IMR-90 (cell line): ENCODE data around the gene MARCHF3. TPM values are rescaled to one million over a fixed set of nuclear protein-coding genes. Genes with fewer than 3 reads are reported as not detected.
A peak's percentile ranks its signal among the peaks of the same experiment; 100 is the strongest.

Experiments
- ATAC-seq: fragments of 200-7000 bp; cut with Tn5 transposase; 2 replicates; pipeline ENCODE4 v1.9.1; 2020; ENCODE audit warnings: low read depth, mild to moderate bottlenecking, moderate library complexity
- BruUV-seq: library from RNA; stranded (reverse); fragments of 400-500 nt; replicated peaks from 2 replicates; lab custom pipeline; 2021; lab: Mats Ljungman, UMichigan
- CTCF ChIA-PET: fragments of 300-600 bp; formaldehyde crosslinking; extraction: SDS; loops from one replicate; lab custom pipeline; 2021; ENCODE audit warnings: antibody characterized with exemption; lab: Yijun Ruan, JAX
- POLR2A ChIA-PET: fragments of 300-600 bp; sonication (Branson Sonifier 250); formaldehyde crosslinking; loops from one replicate; lab custom pipeline; 2022; ENCODE audit warnings: antibody characterized with exemption; ENCODE audit not compliant: unreplicated experiment; lab: Charles Lee
- DNase-seq: peaks from one replicate; pipeline ENCODE4 v3.0.0; 2013
- H2AFZ ChIP-seq: replicated peaks from 2 replicates; pipeline ENCODE3; 2013; ENCODE audit warnings: low read length, mild to moderate bottlenecking; ENCODE audit not compliant: poor library complexity
- H2AK5ac ChIP-seq: 2 replicates; pipeline ENCODE4 v1.6.1; 2013; ENCODE audit warnings: low read depth, low read length, inconsistent platforms
- H2AK9ac ChIP-seq: replicated peaks from 2 replicates; pipeline ENCODE3; 2013; ENCODE audit warnings: mild to moderate bottlenecking, low read depth, low read length, moderate library complexity; ENCODE audit not compliant: poor library complexity
- H2BK120ac ChIP-seq: 2 replicates; pipeline ENCODE4 v1.6.1; 2013; ENCODE audit warnings: low read depth, low read length, inconsistent platforms
- H2BK15ac ChIP-seq: 3 replicates; pipeline ENCODE4 v1.6.1; 2013; ENCODE audit warnings: low read depth, low read length, inconsistent platforms
- H2BK20ac ChIP-seq: 2 replicates; pipeline ENCODE4 v1.6.1; 2013; ENCODE audit warnings: low read depth, mild to moderate bottlenecking, inconsistent platforms, low read length, moderate library complexity
- H2BK5ac ChIP-seq: 2 replicates; pipeline ENCODE4 v1.6.1; 2013; ENCODE audit warnings: mild to moderate bottlenecking, low read depth, low read length, inconsistent platforms; ENCODE audit not compliant: poor library complexity, severe bottlenecking
- H3K14ac ChIP-seq: replicated peaks from 2 replicates; pipeline ENCODE4 v1.6.1; 2013; ENCODE audit warnings: low read depth, low read length, inconsistent platforms
- H3K18ac ChIP-seq: 2 replicates; pipeline ENCODE4 v1.6.1; 2013; ENCODE audit warnings: low read depth, low read length, control low read depth
- H3K23ac ChIP-seq: 2 replicates; pipeline ENCODE4 v1.6.1; 2013; ENCODE audit warnings: low read depth, low read length, inconsistent platforms
- H3K27ac ChIP-seq: 2 replicates; pipeline ENCODE4 v1.5.1; 2013; ENCODE audit warnings: mild to moderate bottlenecking, control low read depth, low read length; ENCODE audit not compliant: insufficient read depth
- H3K27me3 ChIP-seq: 2 replicates; pipeline ENCODE4 v1.6.1; 2013; ENCODE audit warnings: low read length; ENCODE audit not compliant: control insufficient read depth, insufficient read depth
- H3K36me3 ChIP-seq: 2 replicates; pipeline ENCODE4 v1.6.1; 2013; ENCODE audit warnings: low read length, mixed read lengths; ENCODE audit not compliant: control insufficient read depth, insufficient read depth
- H3K4ac ChIP-seq: 2 replicates; pipeline ENCODE4 v1.6.1; 2013; ENCODE audit warnings: low read depth, low read length, inconsistent platforms
- H3K4me1 ChIP-seq: 2 replicates; pipeline ENCODE4 v1.6.1; 2013; ENCODE audit warnings: low read length, mixed read lengths; ENCODE audit not compliant: control insufficient read depth, insufficient read depth
- H3K4me2 ChIP-seq: 2 replicates; pipeline ENCODE4 v1.6.1; 2013; ENCODE audit warnings: low read depth, mild to moderate bottlenecking, control low read depth, low read length, moderate library complexity
- H3K4me3 ChIP-seq: 2 replicates; pipeline ENCODE4 v1.5.1; 2013; ENCODE audit warnings: low read depth, mild to moderate bottlenecking, control low read depth, low read length, moderate library complexity; ENCODE audit not compliant: insufficient read depth
- H3K56ac ChIP-seq: 2 replicates; pipeline ENCODE4 v1.6.1; 2013; ENCODE audit warnings: low read length, inconsistent platforms; ENCODE audit not compliant: insufficient read depth; ENCODE audit errors: extremely low read depth
- H3K79me1 ChIP-seq, 2 experiments: 2 replicates each; pipeline ENCODE4 v1.6.1; 2013; ENCODE audit warnings: low read length in 2 of 2, inconsistent platforms in 1 of 2, low read depth in 1 of 2
- H3K9ac ChIP-seq: 2 replicates; pipeline ENCODE4 v1.6.1; 2013; ENCODE audit warnings: low read depth, low read length, control low read depth
- H3K9me1 ChIP-seq: 2 replicates; pipeline ENCODE4 v1.6.1; 2013; ENCODE audit warnings: low read length, inconsistent platforms; ENCODE audit not compliant: insufficient read depth
- H3K9me3 ChIP-seq: 2 replicates; pipeline ENCODE4 v1.6.1; 2013; ENCODE audit warnings: low read length; ENCODE audit not compliant: control insufficient read depth, insufficient read depth
- H4K20me1 ChIP-seq: 2 replicates; pipeline ENCODE4 v1.6.1; 2013; ENCODE audit warnings: low read length, inconsistent platforms; ENCODE audit not compliant: insufficient read depth
- H4K5ac ChIP-seq: 2 replicates; pipeline ENCODE4 v1.6.1; 2013; ENCODE audit warnings: mild to moderate bottlenecking, low read depth, low read length, control low read depth
- H4K8ac ChIP-seq, 2 experiments: 2 replicates each; pipeline ENCODE4 v1.6.1; 2013; ENCODE audit warnings: low read depth in 2 of 2, low read length in 2 of 2, control low read depth in 1 of 2, inconsistent platforms in 1 of 2
- H4K91ac ChIP-seq: 2 replicates; pipeline ENCODE4 v1.6.1; 2013; ENCODE audit warnings: low read depth, low read length, inconsistent platforms; ENCODE audit not compliant: insufficient read depth
- BHLHE40 ChIP-seq: fragments of 150-350 bp; IDR thresholded peaks from 2 replicates; pipeline ENCODE4 v1.6.1; 2016; ENCODE audit warnings: mild to moderate bottlenecking, low read depth, low read length
- CEBPB ChIP-seq: IDR thresholded peaks from 2 replicates; pipeline ENCODE4 v1.6.1; 2012; ENCODE audit warnings: low read depth, low read length, improper control_type of control experiment
- CHD1 ChIP-seq: IDR thresholded peaks from 2 replicates; pipeline ENCODE4 v1.6.1; 2012; ENCODE audit warnings: low read depth, low read length, improper control_type of control experiment
- CTCF ChIP-seq: conservative IDR thresholded peaks from 2 replicates; pipeline ENCODE4 v1.5.1; 2012; ENCODE audit warnings: mild to moderate bottlenecking, low read depth, low read length, improper control_type of control experiment
- ELK1 ChIP-seq: fragments of 150-350 bp; IDR thresholded peaks from 2 replicates; pipeline ENCODE4 v1.6.1; 2016; ENCODE audit warnings: low read depth, mild to moderate bottlenecking, low read length, moderate library complexity, borderline replicate concordance
- FOS ChIP-seq: fragments of 150-350 bp; IDR thresholded peaks from 2 replicates; pipeline ENCODE4 v1.6.1; 2016; ENCODE audit warnings: low read depth, low read length
- MAFK ChIP-seq: IDR thresholded peaks from 2 replicates; pipeline ENCODE4 v1.6.1; 2012; ENCODE audit warnings: low read depth, low read length, improper control_type of control experiment
- MAZ ChIP-seq: IDR thresholded peaks from 2 replicates; pipeline ENCODE4 v1.6.1; 2012; ENCODE audit warnings: low read depth, mild to moderate bottlenecking, low read length, improper control_type of control experiment, moderate library complexity, borderline replicate concordance
- MXI1 ChIP-seq: IDR thresholded peaks from 2 replicates; pipeline ENCODE4 v1.6.1; 2012; ENCODE audit warnings: low read depth, mild to moderate bottlenecking, low read length, moderate library complexity, borderline replicate concordance
- NFE2L2 ChIP-seq: fragments of 150-350 bp; IDR thresholded peaks from 2 replicates; pipeline ENCODE4 v1.6.1; 2016; ENCODE audit warnings: low read depth, mild to moderate bottlenecking, low read length
- POLR2A ChIP-seq: IDR thresholded peaks from 2 replicates; pipeline ENCODE4 v1.6.1; 2012; ENCODE audit warnings: mild to moderate bottlenecking, low read depth, low read length
- RAD21 ChIP-seq: IDR thresholded peaks from 2 replicates; pipeline ENCODE4 v1.6.1; 2012; ENCODE audit warnings: low read length, improper control_type of control experiment
- RFX5 ChIP-seq: IDR thresholded peaks from 2 replicates; pipeline ENCODE4 v1.8.0; 2012; ENCODE audit warnings: low read depth, mild to moderate bottlenecking, low read length, moderate library complexity
- SMC3 ChIP-seq: fragments of 150-350 bp; IDR thresholded peaks from 2 replicates; pipeline ENCODE4 v1.6.1; 2016; ENCODE audit warnings: low read depth, mild to moderate bottlenecking, antibody characterized with exemption, low read length, moderate library complexity
- USF2 ChIP-seq: fragments of 150-350 bp; IDR thresholded peaks from 2 replicates; pipeline ENCODE4 v1.6.1; 2017; ENCODE audit warnings: mild to moderate bottlenecking, antibody characterized with exemption, low read length, low read depth
- WGBS, 2 experiments: methylation state at CpG; one replicate each; pipeline versions ENCODE4 v1.1.5 to v1.1.7; 2013; ENCODE audit warnings: missing lambda C conversion rate in 2 of 2; ENCODE audit not compliant: insufficient read length in 1 of 2; ENCODE audit errors: extremely low coverage in 2 of 2; 5-methylcytosine and 5-hydroxymethylcytosine counted together
- dilution Hi-C: fragments of 300-500 bp; cut with HindIII; formaldehyde crosslinking; loops from one replicate; pipeline ENCODE4 v1.14.3; 2018; ENCODE audit warnings: low sequenced_read_pairs; ENCODE audit not compliant: unreplicated experiment
- in situ Hi-C: fragments of 300-500 bp; cut with MboI; formaldehyde crosslinking; loops from 3 replicates; pipeline ENCODE4 v1.14.3; 2019; ENCODE audit warnings: low sequenced_read_pairs, inconsistent platforms, mixed read lengths
- intact Hi-C: fragments of 100-400 bp; cut with micrococcal nuclease; formaldehyde crosslinking; loops from 2 replicates; pipeline ENCODE4 v1.10.0; 2022
- polyA plus RNA-seq, 3 experiments: library from polyadenylated mRNA; depleted of rRNA; stranded (reverse); fragments of >200 nt; gene quantifications; 2 replicates each; pipeline ENCODE4 v1.2.3, GENCODE V29; 2012; ENCODE audit warnings: low replicate concordance in 1 of 3
- total RNA-seq: library from RNA; depleted of rRNA; stranded (reverse); fragments of >200 nt; gene quantifications from 2 replicates; pipeline ENCODE4 v1.2.3, GENCODE V29; 2012

The MARCHF3 gene
- total and polyA plus RNA-seq, 2 of the 4 experiments (the other 2 are of a cell fraction), result 11.2 to 18.8 TPM

GRCh38 chr5:127079994-127080491 lies 49.7 kb upstream of the MARCHF3 start:
- peak; percentile 53 for ATAC-seq
- TF ChIP-seq CTCF, result no peak
- no peak for TF ChIP-seq MXI1
- no peak for TF ChIP-seq POLR2A
- TF ChIP-seq BHLHE40, result no peak
- no peak for TF ChIP-seq NFE2L2
- TF ChIP-seq MAZ, result no peak
- no peak for TF ChIP-seq CHD1
- TF ChIP-seq ELK1, result no peak
- no peak for TF ChIP-seq SMC3
- no peak for TF ChIP-seq MAFK
- TF ChIP-seq RFX5, result no peak
- TF ChIP-seq FOS, result no peak
- TF ChIP-seq RAD21, result no peak
- no peak for TF ChIP-seq CEBPB
- no peak for TF ChIP-seq USF2
- Histone ChIP-seq H3K9me1 (0 out of 2 replicates have a peak, but pooled peaks cover 4% of the 10 kb centered on the region), H4K8ac (no peak overlapping the region), H2BK20ac (no peak overlapping the region), H3K9ac (no peak overlapping the region), H3K4me1 (peaks cover 3% of the 10 kb centered on the region; the same call in 1 of the 2 replicates), H3K23ac (no peak overlapping the region), H4K91ac (no peak overlapping the region), H3K9me3 (no peaks in the 10 kb centered on the region), H4K5ac (no peak overlapping the region), H2AFZ (peak overlapping the region; percentile 38), H2BK120ac (no peak overlapping the region), H2AK9ac (no peak overlapping the region), H2AK5ac (no peak overlapping the region), H2BK5ac (no peak overlapping the region), H3K4ac (no peak overlapping the region), H2BK15ac (no peak overlapping the region), H3K56ac (no peak overlapping the region), H3K36me3 (no peaks in the 10 kb centered on the region), H3K14ac (no peak overlapping the region), H3K79me1 (no peaks in the 10 kb centered on the region), H4K20me1 (no peaks in the 10 kb centered on the region), H3K4me3 (no peak overlapping the region), H3K27me3 (no peaks in the 10 kb centered on the region), H3K27ac (no peak overlapping the region), H3K4me2 (no peak overlapping the region), H3K18ac (no peak overlapping the region)
- DNase-seq, result no peak
- WGBS, 2 experiments, result 45% methylated on average over 3 of the region's 9 CpGs; no CpG with 5 or more reads in 1 of the 2 experiments
- POLR2A ChIA-PET, result no interaction called here
- no TSS peak for BruUV-seq
- CTCF ChIA-PET, result no interaction called here
- intact Hi-C loops, result no loop called here
- dilution Hi-C loops, result no loop called here
- in situ Hi-C loops, result no loop called here
